Measurements from ENCODE around the gene SLCO3A1.

DNA sequence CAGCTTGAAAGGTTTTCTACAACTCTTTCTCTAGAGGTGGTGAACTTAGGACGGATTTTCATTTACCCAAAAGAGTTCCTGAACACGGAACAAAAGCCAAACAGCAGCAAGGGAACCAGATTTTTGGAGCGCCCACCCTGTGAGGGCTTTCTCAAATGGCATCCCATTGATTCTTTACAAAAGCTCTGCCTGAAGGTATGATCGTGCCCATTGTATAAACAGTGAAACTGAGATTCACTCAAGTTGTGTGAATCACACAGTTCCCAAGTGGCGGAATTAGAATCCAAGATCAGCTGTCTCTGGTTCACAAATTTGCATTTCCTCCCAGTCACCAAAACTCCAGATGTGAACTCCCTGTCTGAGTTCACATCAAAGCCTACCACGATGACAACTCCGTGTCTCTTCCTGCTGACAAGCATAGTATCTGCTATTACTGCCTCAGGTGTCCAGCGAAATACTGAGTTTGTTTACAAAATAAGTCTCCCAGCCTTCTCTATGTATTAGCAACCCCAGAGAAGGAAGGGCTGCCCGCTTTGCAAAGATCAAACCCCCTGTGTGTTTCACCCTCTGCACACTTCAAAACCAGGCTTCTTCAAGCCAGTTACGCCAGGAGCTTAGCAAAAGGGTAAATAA is 304.3 kb downstream of the SLCO3A1 start:
- TF ChIP-seq POLR2A (IDR thresholded peaks at IDR 0.05; ENCODE audit: low read length) (no peak), GATA1 (IDR thresholded peaks at IDR 0.05; ENCODE audit: low read depth, low read length) (no peak)

Data from erythroblast (primary cell).